GM04504 (cell line): ENCODE measurements around the gene LARP7.
"Not testable (repeated sequence)": the region's sequence is repeated elsewhere in the genome, so short reads cannot be mapped to it uniquely, and the experiment has no call there.

Experiments used
- DNase-seq: peaks from one replicate; pipeline ENCODE4 v3.0.0-alpha.2; 2012; ENCODE audit warnings: low read depth

The LARP7 gene

GRCh38 chr4:112650332-112650731 lies 13.4 kb downstream of the LARP7 start:
- no peak for DNase-seq

GRCh38 chr4:112651641-112652040 lies 14.7 kb downstream of the LARP7 start:
- no peak for DNase-seq

GRCh38 chr4:112652216-112652615 lies 15.3 kb downstream of the LARP7 start:
- DNase-seq: no peak

- no peak for DNase-seq
Observed at GRCh38 chr4:112655270-112655669, 18.3 kb downstream of the LARP7 start.

GRCh38 chr4:112656115-112656514 lies 19.2 kb downstream of the LARP7 start:
- not testable (repeated sequence) for DNase-seq

GRCh38 chr4:112664611-112665010 lies 27.7 kb downstream of the LARP7 start:
- no peak for DNase-seq

- DNase-seq: no peak
Observed at GRCh38 chr4:112668131-112668530, 31.2 kb downstream of the LARP7 start.

- DNase-seq: no peak
Observed at GRCh38 chr4:112673076-112673475, 36.1 kb downstream of the LARP7 start.

GRCh38 chr4:112673686-112674085 lies 36.7 kb downstream of the LARP7 start:
- no peak for DNase-seq

- no peak for DNase-seq
Observed at GRCh38 chr4:112674376-112674775, 37.4 kb downstream of the LARP7 start.

- DNase-seq: no peak
Observed at GRCh38 chr4:112677519-112678091, 40.7 kb downstream of the LARP7 start.

GRCh38 chr4:112680996-112681395 lies 44.1 kb downstream of the LARP7 start:
- no peak for DNase-seq

- DNase-seq: no peak
Observed at GRCh38 chr4:112693507-112693906, 56.6 kb downstream of the LARP7 start.

GRCh38 chr4:112700679-112701078 lies 63.7 kb downstream of the LARP7 start:
- no peak for DNase-seq

- no peak for DNase-seq
Observed at GRCh38 chr4:112702892-112703291, 65.9 kb downstream of the LARP7 start.

GRCh38 chr4:112704322-112704721 lies 67.4 kb downstream of the LARP7 start:
- no peak for DNase-seq

- DNase-seq: peak; percentile 27
Observed at GRCh38 chr4:112704991-112705845, 68.3 kb downstream of the LARP7 start.

GRCh38 chr4:112705891-112706839 lies 69.2 kb downstream of the LARP7 start:
- DNase-seq: not testable (repeated sequence)

GRCh38 chr4:112706840-112707207 lies 69.9 kb downstream of the LARP7 start:
- DNase-seq: no peak
